ENCODE data around the gene RBM20. TPM values are rescaled to one million over a fixed set of nuclear protein-coding genes. Genes with fewer than 3 reads are reported as not detected.
"Not testable (repeated sequence)": the region's sequence is repeated elsewhere in the genome, so short reads cannot be mapped to it uniquely, and the experiment has no call there.

The RBM20 gene
- total RNA-seq, 1 donor from 2014 or later: 101 TPM

DNA sequence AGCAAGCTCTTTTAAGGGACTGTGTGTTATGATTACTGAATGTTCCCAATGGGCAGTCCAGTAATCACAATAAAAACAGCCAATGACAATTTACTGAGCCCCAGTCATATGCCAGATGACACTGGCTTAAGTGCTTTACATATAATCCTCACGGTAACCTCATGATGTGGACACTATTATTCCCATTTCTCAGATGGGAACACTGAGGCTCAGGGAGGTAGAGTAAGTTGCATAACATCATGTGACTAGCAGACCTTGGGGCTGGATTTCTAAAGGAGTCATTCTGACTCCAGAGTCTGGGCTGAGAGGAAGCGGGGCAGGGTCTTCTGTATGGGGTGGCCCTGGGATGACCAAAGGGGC is 7.6 kb upstream of the RBM20 start:
- no peaks in the 10 kb centered on the region for H3K9me3 ChIP-seq (replicated peaks)
- H3K4me1 ChIP-seq: peaks cover 48% of the 10 kb centered on the region
- peak overlapping the region; percentile 87 for H3K27ac ChIP-seq (replicated peaks)
- DNase-seq: no peak
- H3K27me3 ChIP-seq (ENCODE audit: low read depth): peaks cover 4% of the 10 kb centered on the region
- TF ChIP-seq, protein P1, sequence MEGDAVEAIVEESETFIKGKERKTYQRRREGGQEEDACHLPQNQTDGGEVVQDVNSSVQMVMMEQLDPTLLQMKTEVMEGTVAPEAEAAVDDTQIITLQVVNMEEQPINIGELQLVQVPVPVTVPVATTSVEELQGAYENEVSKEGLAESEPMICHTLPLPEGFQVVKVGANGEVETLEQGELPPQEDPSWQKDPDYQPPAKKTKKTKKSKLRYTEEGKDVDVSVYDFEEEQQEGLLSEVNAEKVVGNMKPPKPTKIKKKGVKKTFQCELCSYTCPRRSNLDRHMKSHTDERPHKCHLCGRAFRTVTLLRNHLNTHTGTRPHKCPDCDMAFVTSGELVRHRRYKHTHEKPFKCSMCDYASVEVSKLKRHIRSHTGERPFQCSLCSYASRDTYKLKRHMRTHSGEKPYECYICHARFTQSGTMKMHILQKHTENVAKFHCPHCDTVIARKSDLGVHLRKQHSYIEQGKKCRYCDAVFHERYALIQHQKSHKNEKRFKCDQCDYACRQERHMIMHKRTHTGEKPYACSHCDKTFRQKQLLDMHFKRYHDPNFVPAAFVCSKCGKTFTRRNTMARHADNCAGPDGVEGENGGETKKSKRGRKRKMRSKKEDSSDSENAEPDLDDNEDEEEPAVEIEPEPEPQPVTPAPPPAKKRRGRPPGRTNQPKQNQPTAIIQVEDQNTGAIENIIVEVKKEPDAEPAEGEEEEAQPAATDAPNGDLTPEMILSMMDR (IDR thresholded peaks at IDR 0.05; ENCODE audit: borderline replicate concordance): no peak
- H3K4me3 ChIP-seq: no peak overlapping the region
- intact Hi-C loops (cut with micrococcal nuclease): no loop called here
- H3K36me3 ChIP-seq: no peaks in the 10 kb centered on the region

DNA sequence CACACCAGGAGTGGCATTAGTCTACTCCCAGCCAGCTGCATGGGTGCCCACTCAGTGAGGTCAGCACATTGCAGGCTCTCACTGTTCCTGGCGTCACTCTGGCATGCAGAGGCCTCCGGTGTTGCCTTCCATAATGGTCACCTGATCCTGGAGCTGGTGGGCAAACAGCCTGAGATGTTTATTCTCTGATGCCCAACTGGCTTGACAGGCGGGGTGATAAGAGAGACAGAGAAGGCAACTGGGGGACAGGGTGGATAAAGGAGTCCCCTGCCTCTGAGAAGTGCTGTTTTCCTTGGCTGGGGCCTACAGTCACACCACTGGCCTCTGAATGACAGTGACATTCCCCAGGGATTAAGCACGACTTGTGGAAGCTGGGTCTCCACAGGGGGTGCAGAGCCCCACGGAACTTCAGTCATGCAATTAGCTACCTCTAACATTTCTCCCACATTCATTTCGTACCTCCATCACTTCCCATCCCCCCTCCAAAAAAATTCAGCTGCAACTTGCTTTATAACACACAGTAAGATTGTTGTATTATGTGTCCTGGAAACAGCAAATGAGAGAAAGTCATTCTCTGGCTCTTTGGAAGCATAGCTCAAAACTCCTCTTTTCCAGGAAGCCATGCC is 7.1 kb upstream of the RBM20 start:
- peak; percentile 78 for DNase-seq
- intact Hi-C loops (cut with micrococcal nuclease): no loop called here
- no peaks in the 10 kb centered on the region for H3K36me3 ChIP-seq
- no peak overlapping the region for H3K4me3 ChIP-seq
- H3K4me1 ChIP-seq: peaks cover 48% of the 10 kb centered on the region
- no peaks in the 10 kb centered on the region for H3K9me3 ChIP-seq (replicated peaks)
- H3K27ac ChIP-seq (replicated peaks): peak overlapping the region; percentile 87
- TF ChIP-seq, protein P1 (IDR thresholded peaks at IDR 0.05; ENCODE audit: borderline replicate concordance): no peak
- H3K27me3 ChIP-seq (ENCODE audit: low read depth): peaks cover 8% of the 10 kb centered on the region

DNA sequence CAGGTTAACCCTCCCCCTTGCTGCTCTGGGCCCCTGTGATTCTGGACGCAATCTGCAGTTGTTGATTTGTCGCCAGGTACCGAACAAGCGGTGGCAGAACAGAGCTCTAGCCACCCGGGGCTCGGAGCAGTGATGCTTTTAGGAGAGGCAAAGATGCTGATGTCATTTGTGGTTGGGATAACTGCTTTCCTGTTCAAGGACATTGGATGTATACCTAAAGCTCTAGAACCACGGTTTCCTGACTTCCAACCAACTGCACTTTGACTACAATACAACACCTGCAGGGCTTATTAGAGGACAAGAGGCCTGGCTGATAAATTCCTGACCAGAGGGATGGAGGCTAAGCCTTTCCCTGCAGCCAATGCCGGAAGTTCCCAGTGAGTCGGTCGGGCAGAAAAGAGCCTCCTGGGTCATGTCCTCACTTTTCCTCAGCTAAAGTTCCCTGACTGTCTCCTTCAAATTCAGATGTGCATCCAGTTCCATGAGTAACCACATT is 6.5 kb upstream of the RBM20 start:
- TF ChIP-seq, protein P1 (IDR thresholded peaks at IDR 0.05; ENCODE audit: borderline replicate concordance): no peak
- H3K9me3 ChIP-seq (replicated peaks): no peaks in the 10 kb centered on the region
- H3K4me1 ChIP-seq: peaks cover 44% of the 10 kb centered on the region
- intact Hi-C loops (cut with micrococcal nuclease): no loop called here
- H3K4me3 ChIP-seq: no peak overlapping the region
- DNase-seq: no peak
- H3K36me3 ChIP-seq: no peaks in the 10 kb centered on the region
- H3K27ac ChIP-seq (replicated peaks): peak overlapping the region; percentile 87
- peaks cover 13% of the 10 kb centered on the region for H3K27me3 ChIP-seq (ENCODE audit: low read depth)

DNA sequence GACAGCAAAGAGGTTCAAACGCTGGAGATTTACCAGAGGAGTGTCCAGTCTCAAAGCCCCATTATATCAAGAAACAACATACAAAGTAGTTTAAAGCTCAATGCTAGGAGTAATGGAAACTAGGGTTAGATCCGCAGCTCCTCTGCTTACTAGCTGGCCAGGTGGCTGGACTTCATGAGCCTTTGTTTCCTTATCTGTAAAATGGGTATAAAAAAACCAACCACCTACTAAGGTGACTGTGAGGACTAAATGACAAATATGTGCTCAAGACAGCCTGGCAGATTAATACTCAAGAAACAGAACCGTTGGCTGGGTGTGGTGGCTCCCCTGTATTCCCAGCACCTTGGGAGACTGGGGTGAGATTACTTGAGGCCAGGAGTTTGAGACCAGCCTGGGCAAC is 5.8 kb upstream of the RBM20 start:
- peaks cover 44% of the 10 kb centered on the region for H3K4me1 ChIP-seq
- intact Hi-C loops (cut with micrococcal nuclease): no loop called here
- TF ChIP-seq, protein P1 (IDR thresholded peaks at IDR 0.05; ENCODE audit: borderline replicate concordance): no peak
- no peak for DNase-seq
- peaks cover 20% of the 10 kb centered on the region for H3K27me3 ChIP-seq (ENCODE audit: low read depth)
- no peaks in the 10 kb centered on the region for H3K9me3 ChIP-seq (replicated peaks)
- H3K36me3 ChIP-seq: no peaks in the 10 kb centered on the region
- no peak overlapping the region for H3K4me3 ChIP-seq
- peak overlapping the region; percentile 87 for H3K27ac ChIP-seq (replicated peaks)

DNA sequence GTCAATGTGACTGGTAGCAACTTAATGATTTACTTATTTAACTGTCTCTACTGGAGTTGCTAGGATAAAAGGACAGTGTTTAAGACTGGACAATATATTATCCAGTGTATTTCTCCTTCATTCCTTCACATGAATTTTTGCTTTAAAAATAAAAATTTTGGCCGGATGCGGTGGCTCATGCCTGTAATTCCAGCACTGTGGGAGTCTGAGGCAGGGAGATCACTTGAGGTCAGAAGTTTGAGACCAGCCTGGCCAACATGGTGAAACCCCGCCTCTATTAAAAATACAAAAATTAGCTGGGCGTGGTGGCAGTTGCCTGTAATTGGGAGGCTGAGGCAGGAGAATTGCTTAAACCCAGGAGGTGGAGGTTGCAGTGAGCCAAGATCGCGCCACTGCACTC is 5.1 kb upstream of the RBM20 start:
- H3K27ac ChIP-seq (replicated peaks); H3K36me3 ChIP-seq; DNase-seq; H3K4me3 ChIP-seq; intact Hi-C loops (cut with micrococcal nuclease); H3K9me3 ChIP-seq (replicated peaks): not testable (repeated sequence)
- Histone ChIP-seq H3K4me1 (peaks cover 52% of the 10 kb centered on the region), H3K27me3 (ENCODE audit: low read depth) (peaks cover 27% of the 10 kb centered on the region)

DNA sequence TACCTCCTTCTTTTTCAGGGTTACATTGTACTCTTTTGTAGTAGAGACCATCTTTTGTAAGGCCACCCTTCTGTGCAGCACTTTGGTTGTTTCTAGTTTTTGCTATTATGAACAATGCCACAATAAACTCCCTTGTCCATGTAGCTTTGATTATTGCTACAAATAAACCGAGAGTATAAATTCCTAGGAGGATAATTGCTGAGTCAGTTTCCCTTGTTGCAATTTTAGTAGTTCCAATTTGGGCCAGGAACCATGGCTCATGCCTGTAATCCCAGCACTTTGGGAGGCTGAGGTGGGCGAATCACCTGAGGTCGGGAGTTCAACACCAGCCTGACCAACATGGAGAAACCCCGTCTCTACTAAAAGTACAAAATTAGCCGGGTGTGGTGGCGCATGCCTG is 4.3 kb upstream of the RBM20 start:
- H3K4me3 ChIP-seq; H3K27ac ChIP-seq (replicated peaks); intact Hi-C loops (cut with micrococcal nuclease); DNase-seq; H3K9me3 ChIP-seq (replicated peaks); H3K36me3 ChIP-seq: not testable (repeated sequence)
- Histone ChIP-seq H3K4me1 (peaks cover 60% of the 10 kb centered on the region), H3K27me3 (ENCODE audit: low read depth) (peaks cover 35% of the 10 kb centered on the region)

Data from left ventricle myocardium inferior (tissue), 1 donor.